Keratinocyte (primary cell): ENCODE data around the gene VILL. TPM values are rescaled to one million over a fixed set of nuclear protein-coding genes. Genes with fewer than 3 reads are reported as not detected.

Experiments used
- DNase-seq: peaks from one replicate; pipeline ENCODE4 v3.0.0-alpha.2; 2011; ENCODE audit warnings: low read depth, missing footprints, low spot score
- FAIRE-seq: peaks from 2 replicates; lab custom pipeline; 2011; peaks lifted over from hg19 to GRCh38; lab: Jason Lieb, UNC
- H2AFZ ChIP-seq: 2 replicates; pipeline ENCODE4 v1.6.0; 2012; ENCODE audit warnings: low read length, control low read depth, inconsistent platforms; ENCODE audit not compliant: control insufficient read depth
- H3K27ac ChIP-seq: 2 replicates; pipeline ENCODE4 v1.5.1; 2011; ENCODE audit warnings: low read length; ENCODE audit not compliant: control insufficient read depth, insufficient read depth
- H3K27me3 ChIP-seq: 3 replicates; pipeline ENCODE4 v1.6.0; 2011; ENCODE audit warnings: low read length; ENCODE audit not compliant: control insufficient read depth, insufficient read depth; ENCODE audit errors: extremely low read depth
- H3K36me3 ChIP-seq, 2 experiments: 2 replicates in 1 of 2; 3 replicates in 1 of 2; pipeline ENCODE4 v1.5.1; 2011; ENCODE audit warnings: low read length in 2 of 2, mild to moderate bottlenecking in 1 of 2; ENCODE audit not compliant: control insufficient read depth in 2 of 2, insufficient read depth in 2 of 2; ENCODE audit errors: extremely low read depth in 1 of 2
- H3K4me1 ChIP-seq: 3 replicates; pipeline ENCODE4 v1.5.1; 2011; ENCODE audit warnings: low read length; ENCODE audit not compliant: control insufficient read depth, insufficient read depth; ENCODE audit errors: extremely low read depth
- H3K4me2 ChIP-seq: 3 replicates; pipeline ENCODE4 v1.6.0; 2011; ENCODE audit warnings: low read depth, low read length; ENCODE audit not compliant: control insufficient read depth, insufficient read depth; ENCODE audit errors: extremely low read depth
- H3K4me3 ChIP-seq, 3 experiments: fragments of 200-600 bp in 1 of 3; sonication (generic) in 1 of 3; 2 replicates in 2 of 3; 3 replicates in 1 of 3; pipeline ENCODE4 v1.5.1; 2011 to 2016; ENCODE audit warnings: low read length in 3 of 3, mild to moderate bottlenecking in 3 of 3, control low read depth in 2 of 3, inconsistent platforms in 1 of 3, low read depth in 1 of 3, mixed read lengths in 1 of 3, mixed run types in 1 of 3, moderate library complexity in 1 of 3; ENCODE audit not compliant: control insufficient read depth in 2 of 3, insufficient read depth in 2 of 3; ENCODE audit errors: extremely low read depth in 1 of 3
- H3K79me2 ChIP-seq: 2 replicates; pipeline ENCODE4 v1.6.0; 2012; ENCODE audit warnings: low read length; ENCODE audit not compliant: control insufficient read depth, insufficient read depth
- H3K9ac ChIP-seq: 3 replicates; pipeline ENCODE4 v1.6.0; 2011; ENCODE audit warnings: low read length; ENCODE audit not compliant: control insufficient read depth, insufficient read depth; ENCODE audit errors: extremely low read depth
- H3K9me1 ChIP-seq: 3 replicates; pipeline ENCODE4 v1.6.0; 2011; ENCODE audit warnings: low read length; ENCODE audit not compliant: control insufficient read depth, insufficient read depth; ENCODE audit errors: extremely low read depth
- H3K9me3 ChIP-seq: 2 replicates; pipeline ENCODE4 v1.5.1; 2012; ENCODE audit warnings: low read depth, low read length; ENCODE audit not compliant: control insufficient read depth
- H4K20me1 ChIP-seq: 3 replicates; pipeline ENCODE4 v1.6.0; 2011; ENCODE audit warnings: low read length; ENCODE audit not compliant: control insufficient read depth, insufficient read depth; ENCODE audit errors: extremely low read depth
- CTCF ChIP-seq, 3 experiments: IDR thresholded peaks in 1 of 3; conservative IDR thresholded peaks in 1 of 3; optimal IDR thresholded peaks in 1 of 3; 2 replicates in 2 of 3; 3 replicates in 1 of 3; pipeline versions ENCODE3 to v1.5.1; 2011; ENCODE audit warnings: low read length in 3 of 3, mild to moderate bottlenecking in 3 of 3, moderate library complexity in 2 of 3, control low read depth in 1 of 3, inconsistent platforms in 1 of 3; ENCODE audit not compliant: insufficient read depth in 2 of 3; ENCODE audit errors: extremely low read depth in 1 of 3
- EZH2 ChIP-seq: IDR thresholded peaks from one replicate; pipeline ENCODE4 v1.6.1; 2012; ENCODE audit warnings: inconsistent platforms, mild to moderate bottlenecking, low read length, moderate library complexity
- dilution Hi-C: fragments of 300-500 bp; cut with MboI; formaldehyde crosslinking; loops from one replicate; pipeline ENCODE4 v1.7.0; 2020; ENCODE audit warnings: low sequenced_read_pairs; ENCODE audit not compliant: extremely low pct_ligation_motif_present
- polyA plus RNA-seq, 5 experiments: library from polyadenylated mRNA; depleted of rRNA in 3 of 5; stranded (reverse) in 3 of 5; stranded (forward) in 1 of 5; unstranded in 1 of 5; fragments of >200 nt; gene quantifications; 1 replicate in 1 of 5; 2 replicates in 3 of 5; 3 replicates in 1 of 5; pipeline versions ENCODE4 v1.2.1 to v1.2.3, GENCODE V29; 2011 to 2012; ENCODE audit warnings: missing spikeins in 2 of 5, low read depth in 1 of 5, low replicate concordance in 1 of 5

VILL gene
- polyA plus RNA-seq, 1 donor (not counting 4 experiments of a cell fraction or from before 2014, with no cell fraction given): 2.1 TPM

- Histone ChIP-seq H3K79me2 (no peaks in the 10 kb centered on the region), H3K27me3 (no peaks in the 10 kb centered on the region), H3K9ac (no peak overlapping the region), H3K9me3 (no peaks in the 10 kb centered on the region), H3K4me2 (no peak overlapping the region), H3K36me3 (peaks cover 3 to 21% of the 10 kb centered on the region in 2 experiments), H4K20me1 (no peaks in the 10 kb centered on the region), H3K27ac (no peak overlapping the region), H3K4me3 (no peak overlapping the region), H2AFZ (no peak overlapping the region), H3K9me1 (no peaks in the 10 kb centered on the region), H3K4me1 (peaks cover 9% of the 10 kb centered on the region)
- DNase-seq: no peak
- no peak for FAIRE-seq
- dilution Hi-C loops: no loop called here
- TF ChIP-seq CTCF (optimal IDR thresholded peaks at IDR 0.05 in 1 of 3, IDR thresholded peaks at IDR 0.05 in 1 of 3, conservative IDR thresholded peaks at IDR 0.05 in 1 of 3; ENCODE audit: extremely low read depth in 1 of 3, insufficient read depth in 2 of 3, low read length in 3 of 3) (no peak), EZH2 (no peak)
These were observed 9.3 kb upstream of the VILL start for GRCh38 chr3:37981348-37981664.

- FAIRE-seq: no peak
- Histone ChIP-seq H3K9me1 (no peaks in the 10 kb centered on the region), H3K4me1 (peaks cover 9% of the 10 kb centered on the region), H4K20me1 (no peaks in the 10 kb centered on the region), H3K27me3 (no peaks in the 10 kb centered on the region), H3K79me2 (no peaks in the 10 kb centered on the region), H3K4me3 (no peak overlapping the region), H3K36me3 (peaks cover 0 to 17% of the 10 kb centered on the region in 2 experiments), H3K27ac (no peak overlapping the region), H3K4me2 (no peak overlapping the region), H3K9ac (no peak overlapping the region), H2AFZ (no peak overlapping the region), H3K9me3 (no peaks in the 10 kb centered on the region)
- TF ChIP-seq CTCF (optimal IDR thresholded peaks at IDR 0.05 in 1 of 3, IDR thresholded peaks at IDR 0.05 in 1 of 3, conservative IDR thresholded peaks at IDR 0.05 in 1 of 3; ENCODE audit: extremely low read depth in 1 of 3, insufficient read depth in 2 of 3, low read length in 3 of 3) (no peak), EZH2 (no peak)
- dilution Hi-C loops: no loop called here
- no peak for DNase-seq
These were observed 8.3 kb upstream of the VILL start for GRCh38 chr3:37982331-37982730.
